Neural progenitor cell (in vitro differentiated cells): ENCODE data around the gene CEP57L1.

Source experiments
- EZH2 ChIP-seq: fragments of 200-600 bp; sonication (generic); IDR thresholded peaks from 2 replicates; pipeline ENCODE4 v1.6.1; 2017; ENCODE audit warnings: antibody characterized with exemption, mild to moderate bottlenecking, moderate library complexity
- EZH2phosphoT487 ChIP-seq: fragments of 200-600 bp; sonication (generic); IDR thresholded peaks from 2 replicates; pipeline ENCODE4 v1.6.1; 2017; ENCODE audit warnings: antibody characterized with exemption
- TF ChIP-seq, protein P1 (sequence below): fragments of 200-600 bp; sonication (generic); IDR thresholded peaks from 2 replicates; pipeline ENCODE4 v1.5.1; 2017; ENCODE audit warnings: antibody characterized with exemption, mild to moderate bottlenecking

DNA sequence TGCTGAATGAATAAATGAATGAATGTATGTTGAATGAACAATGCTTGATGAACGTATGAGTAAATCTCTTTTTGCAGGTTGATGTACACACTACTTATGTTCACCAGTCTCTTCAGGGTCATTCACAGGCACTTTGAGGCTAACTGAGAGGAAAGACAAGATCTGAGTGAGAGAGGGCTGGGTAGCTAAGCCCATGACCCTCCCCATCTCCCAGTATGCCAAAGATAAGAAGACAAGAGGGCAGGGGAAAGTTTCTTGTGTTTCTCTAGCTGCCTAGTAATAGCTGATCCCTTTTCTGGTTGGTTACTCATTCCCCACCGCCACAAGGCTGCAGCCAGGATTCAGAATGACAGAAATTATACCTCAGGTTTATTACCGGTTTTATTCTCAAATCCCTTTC is 90.7 kb downstream of the CEP57L1 start:
- TF ChIP-seq, protein P1, sequence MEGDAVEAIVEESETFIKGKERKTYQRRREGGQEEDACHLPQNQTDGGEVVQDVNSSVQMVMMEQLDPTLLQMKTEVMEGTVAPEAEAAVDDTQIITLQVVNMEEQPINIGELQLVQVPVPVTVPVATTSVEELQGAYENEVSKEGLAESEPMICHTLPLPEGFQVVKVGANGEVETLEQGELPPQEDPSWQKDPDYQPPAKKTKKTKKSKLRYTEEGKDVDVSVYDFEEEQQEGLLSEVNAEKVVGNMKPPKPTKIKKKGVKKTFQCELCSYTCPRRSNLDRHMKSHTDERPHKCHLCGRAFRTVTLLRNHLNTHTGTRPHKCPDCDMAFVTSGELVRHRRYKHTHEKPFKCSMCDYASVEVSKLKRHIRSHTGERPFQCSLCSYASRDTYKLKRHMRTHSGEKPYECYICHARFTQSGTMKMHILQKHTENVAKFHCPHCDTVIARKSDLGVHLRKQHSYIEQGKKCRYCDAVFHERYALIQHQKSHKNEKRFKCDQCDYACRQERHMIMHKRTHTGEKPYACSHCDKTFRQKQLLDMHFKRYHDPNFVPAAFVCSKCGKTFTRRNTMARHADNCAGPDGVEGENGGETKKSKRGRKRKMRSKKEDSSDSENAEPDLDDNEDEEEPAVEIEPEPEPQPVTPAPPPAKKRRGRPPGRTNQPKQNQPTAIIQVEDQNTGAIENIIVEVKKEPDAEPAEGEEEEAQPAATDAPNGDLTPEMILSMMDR: no peak
- TF ChIP-seq EZH2 (no peak), EZH2phosphoT487 (no peak)
